Adrenal gland (tissue), 19 donors: Measurements from ENCODE around the gene CDK6. TPM values are rescaled to one million over a fixed set of nuclear protein-coding genes. Genes with fewer than 3 reads are reported as not detected.
"Not testable (repeated sequence)": the region's sequence is repeated elsewhere in the genome, so short reads cannot be mapped to it uniquely, and the experiment has no call there.

Experiments
- DNase-seq, 7 donors: peaks; one replicate each; pipeline ENCODE4 v3.0.0-alpha.2; 2019 to 2020
- H3K27ac ChIP-seq, 5 donors: fragments of 200-600 bp; sonication (generic) in 4 of 5; 1 replicate in 3 of 5; 2 replicates in 2 of 5; pipeline versions ENCODE4 v1.5.1 to v1.8.0; 2016 to 2020; ENCODE audit warnings: mild to moderate bottlenecking in 1 of 5
- H3K27me3 ChIP-seq: fragments of 200-600 bp; 2 replicates; pipeline ENCODE4 v1.8.0; 2021
- H3K36me3 ChIP-seq, 2 donors: fragments of 200-600 bp; replicated peaks in 1 of 2; 1 replicate in 1 of 2; 2 replicates in 1 of 2; pipeline versions ENCODE4 v1.5.1 to v1.8.0; 2018 to 2022
- H3K4me1 ChIP-seq, 2 donors: fragments of 200-600 bp; replicated peaks in 1 of 2; 1 replicate in 1 of 2; 2 replicates in 1 of 2; pipeline versions ENCODE4 v1.5.1 to v1.8.0; 2018 to 2021
- H3K4me3 ChIP-seq, 4 donors: fragments of 200-600 bp; sonication (generic) in 3 of 4; one replicate each; pipeline ENCODE4 v1.5.1; 2016 to 2018
- H3K9me3 ChIP-seq, 3 donors: fragments of 200-600 bp; sonication (generic) in 1 of 3; replicated peaks in 1 of 3; 1 replicate in 2 of 3; 2 replicates in 1 of 3; pipeline versions ENCODE4 v1.5.1 to v1.8.0; 2016 to 2021
- CTCF ChIP-seq, 6 experiments: fragments of 450-650 bp in 4 of 6; fragments of 200-600 bp in 2 of 6; sonication (generic) in 1 of 6; IDR thresholded peaks; 1 replicate in 5 of 6; 2 replicates in 1 of 6; pipeline versions ENCODE4 v1.5.1 to v1.8.0; 2016 to 2021; ENCODE audit warnings: antibody characterized with exemption in 6 of 6, mild to moderate bottlenecking in 2 of 6, moderate library complexity in 1 of 6
- POLR2A ChIP-seq, 2 donors: fragments of 450-650 bp; IDR thresholded peaks; one replicate each; pipeline ENCODE4 v1.6.1; 2017; ENCODE audit warnings: antibody characterized with exemption in 2 of 2, mild to moderate bottlenecking in 2 of 2, moderate library complexity in 1 of 2
- WGBS, 4 donors: extraction: QIAGEN DNeasy Blood & Tissue Kit in 2 of 4; methylation state at CpG; one replicate each; pipeline versions ENCODE4 v1.1.5 to v1.1.7; 2013 to 2017; 5-methylcytosine and 5-hydroxymethylcytosine counted together
- intact Hi-C, 2 donors: fragments of 100-400 bp; cut with DNase I; formaldehyde crosslinking; loops; one replicate each; pipeline versions ENCODE4 v1.14.1 to v1.15.0; 2022 to 2023
- long read RNA-seq, 10 donors: library from polyadenylated mRNA in 3 of 10; unstranded in 2 of 10; stranded (forward) in 1 of 10; transcript quantifications; one replicate each; pipeline ENCODE4 v2.0.0 and lab custom pipeline, GENCODE V29; 2021 to 2026
- polyA plus RNA-seq, 3 donors: library from polyadenylated mRNA; stranded (reverse); fragments of 200-250 nt in 2 of 3; fragments of 350-450 nt in 1 of 3; fragmentation: Illumina TruSeq in 1 of 3; extraction: RNeasy Lipid Tissue Mini Kit (QIAGEN cat#74804) in 1 of 3; gene quantifications; one replicate each; pipeline ENCODE4 v1.2.3, GENCODE V29; 2013 to 2014
- total RNA-seq, 9 donors: library from RNA; depleted of rRNA in 4 of 9; stranded (reverse); fragments of >200 nt in 4 of 9; fragments of 120-200 nt in 1 of 9; fragmentation: NEBNext Ultra II Directional in 1 of 9; extraction: Animal tissue kit (Norgen Biotek cat#: 25700) in 1 of 9; gene quantifications; one replicate each; pipeline versions ENCODE4 v1.1.0 to v1.2.4, GENCODE V29; 2013 to 2023
- donor health status: healthy with polysubstance abuse.
- donor health status: Bipolar disorder and iron deficiency.
- donor health status: DM: yes; HTN: yes; CAD: no.
- donor health status: DM: no; HTN: no; CAD: no.
- donor health status: DM: no; HTN: no; CAD: no.
- donor health status: DM: yes; HTN: yes; CAD: no.

The CDK6 gene
- total RNA-seq (100 to 1,000 TPM in 1 of 9 donors, 10 to 100 TPM in 8; 18.2 to 151 (median 43.3) TPM), polyA plus RNA-seq (10 to 100 TPM in 1 of 3 donors, 1 to 10 TPM in 2; 2.5 to 12.9 (median 4.3) TPM)
- long read RNA-seq, donor 1, full-length matches to known transcripts: 2 of 2 reads
- long read RNA-seq, donor 1, partial matches to known transcripts: 0 of 2 reads
- long read RNA-seq, donor 1, other reads (novel, unspliced or antisense): 0 of 2 reads
- long read RNA-seq, donor 2, partial matches to known transcripts: 7 of 12 reads
- long read RNA-seq, donor 2, other reads (novel, unspliced or antisense): 0 of 12 reads
- long read RNA-seq, donor 3, partial matches to known transcripts: 0 of 4 reads
- long read RNA-seq, donor 3, other reads (novel, unspliced or antisense): 0 of 4 reads
- long read RNA-seq, donor 4, partial matches to known transcripts: 4 of 8 reads
- long read RNA-seq, donor 4, other reads (novel, unspliced or antisense): 4 of 8 reads
- long read RNA-seq, donor 5, partial matches to known transcripts: 1 of 5 reads
- long read RNA-seq, donor 5, other reads (novel, unspliced or antisense): 4 of 5 reads
- long read RNA-seq, donor 6, partial matches to known transcripts: 1 of 3 reads
- long read RNA-seq, donor 6, other reads (novel, unspliced or antisense): 2 of 3 reads
- long read RNA-seq, donor 7, full-length matches to known transcripts: 5 of 5 reads
- long read RNA-seq, donor 7, partial matches to known transcripts: 0 of 5 reads
- long read RNA-seq, donor 7, other reads (novel, unspliced or antisense): 0 of 5 reads
- long read RNA-seq, donor 8, full-length matches to known transcripts: 6 of 12 reads
- long read RNA-seq, donor 8, partial matches to known transcripts: 6 of 12 reads
- long read RNA-seq, donor 8, other reads (novel, unspliced or antisense): 0 of 12 reads
- long read RNA-seq, donor 9, full-length matches to known transcripts: 8 of 8 reads
- long read RNA-seq, donor 9, partial matches to known transcripts: 0 of 8 reads
- long read RNA-seq, donor 9, other reads (novel, unspliced or antisense): 0 of 8 reads
- long read RNA-seq, donor 10, partial matches to known transcripts: 7 of 10 reads
- long read RNA-seq, donor 10, other reads (novel, unspliced or antisense): 0 of 10 reads

- peaks cover 11 to 14% of the 10 kb centered on the region in 2 donors for H3K4me1 ChIP-seq
- 0 to 1% (median 0%) methylated on average over 15 to 54 of the region's 54 CpGs for whole genome bisulfite sequencing, 4 donors
- TF ChIP-seq CTCF (IDR thresholded peaks at IDR 0.05) (no peak), POLR2A (IDR thresholded peaks at IDR 0.05) (peak; percentile 13 to 53)
- peak; percentile 55 to 76 (median 65) for DNase-seq
- H3K27ac ChIP-seq: peak within 1 kb of the TSS in 4 of 5 donors; percentile 57 to 91 (median 90)
- H3K4me3 ChIP-seq: peak within 1 kb of the TSS; percentile 30 to 90 (median 82)
- H3K36me3 ChIP-seq: no peaks in the 10 kb centered on the region
- no peaks in the 10 kb centered on the region for H3K27me3 ChIP-seq
- H3K9me3 ChIP-seq: no peaks in the 10 kb centered on the region
- intact Hi-C loops: loop anchor here in 1 of 2 donors (10.0 kb wide), 1 partner anchor 212 kb away; no protein-coding TSS in a partner anchor
These were observed at the start of gene CDK6 for GRCh38 chr7:92836489-92836999. Gene CDK6 (minus strand): TSS chr7:92836573. CDS start chr7:92833323, 3,250 bp downstream.

- 81 to 90% (median 88%) methylated on average over 2 of the region's 2 CpGs for WGBS, 4 donors
- not testable (repeated sequence) for DNase-seq, H3K4me3 ChIP-seq, H3K27me3 ChIP-seq, H3K9me3 ChIP-seq, H3K4me1 ChIP-seq, H3K27ac ChIP-seq, H3K36me3 ChIP-seq
- intact Hi-C loops: loop anchor here in 1 of 2 donors (2.0 kb wide), 1 partner anchor 21 kb away; no protein-coding TSS in a partner anchor
These were observed 49.7 kb upstream of the CDK6 start for GRCh38 chr7:92886039-92886438.

GRCh38 chr7:92884218-92884617 is 47.8 kb upstream of the CDK6 start:
- H3K27me3 ChIP-seq: no peaks in the 10 kb centered on the region
- H3K9me3 ChIP-seq: no peaks in the 10 kb centered on the region
- intact Hi-C loops: no loop called here

More at GRCh38 chr7:92884218-92884617, 47.8 kb upstream of the CDK6 start:
- Histone ChIP-seq H3K4me3 (no peak overlapping the region), H3K36me3 (no peaks in the 10 kb centered on the region), H3K4me1 (no peaks in the 10 kb centered on the region), H3K27ac (no peak overlapping the region)
- TF ChIP-seq CTCF (IDR thresholded peaks at IDR 0.05) (no peak), POLR2A (IDR thresholded peaks at IDR 0.05) (no peak)
- DNase-seq: no peak
